Measurements from ENCODE around the gene SLC13A5.
"Not testable (repeated sequence)": the region's sequence is repeated elsewhere in the genome, so short reads cannot be mapped to it uniquely, and the experiment has no call there.

Gene SLC13A5

DNA sequence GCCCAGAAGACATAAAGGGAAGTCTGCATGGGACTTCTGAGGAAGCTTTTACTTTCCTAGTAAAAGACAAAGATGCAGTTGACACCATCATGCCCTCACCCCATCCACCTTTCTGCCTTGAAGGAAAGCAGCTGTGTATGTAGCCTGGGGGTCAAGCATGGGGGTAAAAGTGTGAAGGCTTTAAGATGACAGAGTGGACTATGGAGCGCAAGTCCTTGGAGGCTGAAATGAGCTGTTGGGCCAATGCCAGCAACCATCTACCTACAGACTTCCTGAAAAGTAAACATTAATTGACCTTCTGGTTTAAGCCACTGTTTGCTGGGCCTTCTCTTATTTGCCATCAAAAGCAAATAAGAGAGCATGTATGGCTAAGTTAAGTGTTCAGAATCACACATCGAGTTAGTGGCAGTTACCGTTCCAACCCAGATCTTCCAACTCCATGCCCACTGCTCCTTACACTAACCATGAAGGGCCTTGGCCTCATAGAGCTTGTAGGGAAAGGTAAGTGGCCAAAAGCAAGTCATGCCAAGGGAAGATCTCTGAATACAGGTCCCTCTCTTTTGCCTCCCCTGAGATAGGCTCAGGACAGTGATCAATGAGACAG lies 30.0 kb downstream of the SLC13A5 start:
- no peak for DNase-seq

DNA sequence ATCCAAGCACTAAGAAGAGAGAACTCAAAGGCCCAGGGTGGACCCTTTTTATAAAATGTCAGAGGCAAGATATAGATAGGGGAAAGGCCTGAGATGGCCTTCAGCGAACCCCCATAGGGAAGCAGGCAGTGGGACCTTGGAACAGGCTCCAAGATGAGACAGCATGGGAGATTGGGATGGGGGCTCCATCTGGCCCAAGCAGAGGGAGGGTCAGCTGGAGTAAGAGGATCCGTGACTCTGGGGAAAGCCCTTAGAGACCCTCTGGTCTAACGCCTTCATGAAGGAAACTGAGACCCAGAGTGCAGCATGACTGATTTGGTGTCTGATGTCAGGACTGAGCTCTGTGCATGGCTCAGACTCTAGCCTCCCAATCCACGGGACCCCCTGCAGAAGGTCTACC lies 30.8 kb downstream of the SLC13A5 start:
- no peak for DNase-seq

DNA sequence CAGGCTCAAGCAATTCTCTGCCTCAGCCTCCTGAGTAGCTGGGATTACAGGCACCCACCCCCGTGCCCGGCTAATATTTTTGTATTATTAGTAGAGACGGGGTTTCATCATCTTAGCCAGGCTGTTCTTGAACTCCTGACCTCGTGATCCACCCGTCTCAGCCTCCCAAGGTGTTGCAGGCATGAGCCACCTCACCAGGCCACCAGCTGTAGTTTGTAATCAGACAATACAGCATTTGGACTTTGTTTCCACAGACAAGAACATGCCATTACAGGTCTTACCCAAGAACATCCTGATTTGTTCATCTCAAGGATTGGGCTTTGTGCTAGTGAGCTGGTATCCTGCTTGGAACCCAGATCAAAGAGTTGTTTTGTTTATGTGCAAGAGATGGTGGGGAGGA lies 31.5 kb downstream of the SLC13A5 start:
- no peak for DNase-seq

DNA sequence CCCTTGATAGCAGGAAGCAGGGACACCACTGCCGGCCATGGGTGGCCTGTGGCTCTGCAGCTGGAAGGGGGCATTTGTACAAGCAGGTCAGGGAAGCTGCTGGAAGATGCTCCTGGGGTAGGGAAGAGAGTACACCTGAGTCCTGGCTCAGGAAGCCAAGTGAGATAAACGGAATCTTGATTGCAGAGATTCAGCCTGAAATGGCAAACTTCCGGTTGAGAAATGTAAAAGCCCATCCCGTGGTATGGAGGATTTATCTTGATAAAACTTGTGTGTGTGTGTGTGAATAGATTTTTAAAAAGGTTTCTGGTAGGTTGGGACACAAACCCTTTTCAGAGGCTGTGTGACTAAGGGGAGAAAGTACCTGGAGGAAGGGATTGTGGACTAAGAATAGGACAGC lies 32.0 kb downstream of the SLC13A5 start:
- DNase-seq, result no peak

DNA sequence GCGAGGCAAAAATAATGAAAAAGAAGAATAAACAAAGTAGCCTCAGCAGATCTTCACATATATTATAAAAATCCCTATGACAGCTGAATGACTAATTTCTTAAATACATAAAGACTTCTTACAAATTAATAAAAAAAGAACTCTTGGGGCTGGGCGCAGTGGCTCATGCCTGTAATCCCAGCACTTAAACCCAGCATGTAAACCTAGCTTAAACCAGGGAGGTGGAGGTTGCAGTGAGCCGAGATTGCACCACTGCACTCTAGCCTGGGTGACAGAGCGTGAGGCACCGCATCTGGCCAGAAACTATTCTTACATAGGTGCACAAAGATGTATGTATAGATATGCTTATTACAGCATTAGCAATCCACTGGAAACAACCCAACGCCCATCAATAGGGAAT lies 33.9 kb downstream of the SLC13A5 start:
- DNase-seq, result no peak

DNA sequence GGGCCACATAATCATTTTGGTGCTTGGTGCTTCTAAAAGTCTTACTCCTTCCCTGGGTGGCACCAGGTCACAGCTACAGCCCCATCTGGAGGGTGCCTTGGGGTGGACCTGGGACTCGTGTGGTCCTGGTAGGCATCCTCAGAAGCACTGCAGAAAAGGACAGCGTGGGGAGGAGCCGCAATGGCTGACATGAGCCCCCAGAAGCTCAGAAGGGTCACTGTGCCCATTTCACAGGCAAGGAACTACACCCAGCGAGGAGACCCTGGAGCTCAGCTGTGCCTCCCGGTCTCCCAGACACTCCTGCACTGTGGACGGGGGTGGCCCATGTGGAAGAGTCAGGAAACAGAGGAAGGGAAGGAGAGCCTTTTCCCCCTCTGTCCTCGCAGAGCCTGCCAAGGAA lies 35.2 kb downstream of the SLC13A5 start:
- DNase-seq, result no peak

DNA sequence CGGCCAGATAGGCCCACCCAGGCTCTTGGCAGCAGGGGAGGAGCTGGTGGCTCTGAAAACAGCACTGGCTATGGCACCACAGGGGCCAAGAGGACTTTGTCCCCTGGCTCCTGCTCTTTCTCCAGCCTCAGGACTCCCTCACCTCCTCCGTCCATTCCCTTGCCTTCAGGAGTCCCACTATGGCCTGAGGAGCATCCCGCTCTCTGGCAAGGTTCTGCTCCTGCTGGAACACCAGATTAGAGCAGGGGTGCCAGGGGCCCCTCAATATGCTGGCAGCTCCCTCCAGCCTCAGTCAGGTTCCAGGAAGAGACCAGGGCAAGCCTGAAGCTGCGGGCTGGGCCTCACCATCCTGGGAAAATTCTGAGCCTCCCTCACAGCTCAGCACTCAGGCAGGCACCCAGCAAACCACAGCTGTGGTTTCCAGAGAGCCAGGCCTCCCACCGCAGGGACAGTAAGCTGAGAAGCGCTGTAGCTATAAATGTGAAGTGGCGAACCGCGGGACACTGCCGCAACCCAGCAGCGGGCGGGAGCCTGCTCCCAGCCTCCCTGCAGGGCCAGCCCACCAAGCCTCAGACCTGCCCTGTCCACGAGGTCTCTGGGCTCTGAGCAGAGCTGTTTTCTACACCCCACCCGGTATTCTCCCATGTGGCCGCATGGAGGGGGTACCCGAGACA lies 35.9 kb downstream of the SLC13A5 start:
- no peak for DNase-seq

DNA sequence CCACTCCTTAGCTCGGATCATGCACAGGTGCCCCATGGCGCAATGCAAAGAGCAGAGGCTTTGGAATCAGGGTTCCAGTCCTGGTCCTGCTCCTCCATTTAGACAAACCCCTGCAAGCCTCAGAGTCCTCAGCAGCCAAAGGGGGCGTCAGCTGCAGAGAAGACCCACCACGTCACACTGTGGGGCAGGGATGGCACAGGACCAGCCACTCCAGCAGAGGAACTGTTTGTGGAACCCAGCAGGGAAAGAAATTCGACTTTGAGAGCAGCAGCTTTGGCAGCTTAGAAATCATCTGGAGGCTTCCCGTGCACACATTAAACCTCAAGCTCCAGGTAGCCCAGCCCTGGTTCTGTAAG lies 36.4 kb downstream of the SLC13A5 start:
- DNase-seq, result no peak

DNA sequence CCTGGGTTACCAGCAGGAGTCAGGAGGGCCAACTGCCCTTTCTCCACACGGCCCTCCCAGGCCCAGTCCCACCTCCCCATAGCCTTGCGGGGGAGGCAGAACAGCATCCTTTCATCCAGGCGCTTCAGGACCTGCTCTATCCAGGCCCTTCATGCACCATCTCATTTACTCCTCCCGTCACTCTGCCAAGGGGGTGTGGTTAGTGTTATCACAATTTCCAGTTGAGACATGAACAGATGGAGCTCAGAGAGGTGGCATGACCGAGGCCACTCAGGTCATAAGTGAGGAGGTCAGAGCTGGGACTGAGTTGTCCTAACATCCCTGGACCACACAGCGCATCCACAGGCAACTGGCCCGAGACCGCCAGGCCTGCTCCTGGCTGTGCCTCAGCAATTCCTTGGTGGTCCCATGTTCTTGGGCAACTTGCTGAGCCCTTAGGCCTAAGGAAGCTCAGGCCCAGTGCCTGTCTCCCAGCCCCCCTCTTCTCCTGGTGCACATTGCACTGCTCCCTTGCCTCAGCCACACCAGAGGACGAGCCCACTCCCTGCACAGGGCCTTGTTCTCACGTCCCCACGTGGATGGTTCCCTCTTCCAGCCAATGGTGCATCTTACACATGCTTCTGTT lies 37.9 kb downstream of the SLC13A5 start:
- DNase-seq, result no peak

DNA sequence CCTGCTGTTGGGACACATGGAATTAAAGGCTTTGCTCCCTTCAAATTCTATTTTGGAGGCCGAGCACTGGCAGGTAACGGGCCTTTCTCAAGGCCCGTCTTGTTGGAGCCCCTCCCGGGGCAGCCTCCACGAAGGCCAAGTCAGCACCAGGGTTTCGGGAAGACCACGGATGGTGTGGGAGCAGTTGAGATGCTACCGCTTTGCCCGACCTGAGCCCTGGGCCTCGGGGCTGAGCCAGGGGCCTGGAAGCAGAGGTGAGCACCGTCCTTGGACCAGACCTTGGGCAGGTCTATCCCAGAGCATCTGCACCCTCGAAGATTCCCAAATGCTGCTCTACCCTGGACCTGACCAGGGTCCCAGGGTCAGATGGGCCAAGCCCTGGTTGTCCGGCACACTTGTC lies 38.6 kb downstream of the SLC13A5 start:
- DNase-seq, result no peak

DNA sequence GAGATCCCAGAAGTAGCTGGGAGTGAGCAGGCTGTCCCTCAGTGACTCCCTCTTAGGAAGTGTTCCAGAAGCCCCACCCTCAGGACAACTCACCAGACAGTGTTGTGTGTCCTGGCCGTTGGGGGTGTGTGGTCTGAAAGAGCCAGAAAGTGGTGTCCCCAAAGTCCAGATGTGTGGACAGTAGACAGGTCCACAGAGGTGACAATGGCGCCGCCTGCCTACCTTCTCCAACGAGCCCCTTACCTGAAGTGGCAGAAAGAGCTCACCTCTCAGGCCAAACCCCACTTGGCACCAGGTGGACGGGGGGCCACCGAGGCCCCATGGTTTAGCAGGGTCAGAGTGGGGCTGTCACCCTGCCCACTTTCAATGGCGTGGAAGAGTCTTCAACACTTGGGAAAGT lies 41.7 kb downstream of the SLC13A5 start:
- no peak for DNase-seq

DNA sequence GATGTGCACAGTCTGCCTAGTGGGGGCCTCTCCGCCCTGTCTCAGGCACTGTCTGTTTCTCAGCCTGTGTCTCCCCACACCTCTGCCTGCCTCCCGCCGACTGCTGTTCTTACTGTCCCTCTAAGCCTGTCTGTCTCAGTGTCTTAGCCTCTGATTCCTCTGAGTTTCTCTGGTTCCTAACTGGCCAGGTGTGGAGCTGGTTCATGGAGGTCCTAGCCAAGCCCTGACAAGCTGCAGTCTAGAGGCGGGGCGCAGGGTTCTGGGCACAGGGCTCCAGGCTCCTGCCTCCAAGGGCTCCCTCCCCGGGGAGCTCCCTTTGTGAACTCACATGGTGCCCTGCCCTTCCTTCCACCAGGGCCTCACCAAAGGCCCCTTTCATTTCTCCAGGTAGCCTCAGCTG lies 42.2 kb downstream of the SLC13A5 start:
- DNase-seq, result no peak

DNA sequence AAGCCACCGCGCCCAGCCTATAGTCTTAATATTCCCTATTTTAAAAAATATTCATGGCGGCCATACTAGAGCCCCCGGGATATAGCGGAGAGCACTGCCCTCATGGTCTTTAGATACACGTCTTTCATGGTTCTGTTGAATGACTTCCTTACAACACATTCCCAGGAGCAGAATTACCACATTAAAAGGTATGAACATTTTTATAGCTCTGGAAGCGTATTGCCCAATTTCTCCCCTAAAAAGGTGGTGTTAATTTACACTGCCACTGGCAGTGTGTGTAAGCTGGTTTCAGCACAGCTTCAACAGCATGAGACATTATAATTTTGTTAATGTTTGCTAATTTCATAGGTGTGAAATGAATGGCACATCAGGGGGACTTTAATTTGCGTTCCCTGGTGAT lies 42.6 kb downstream of the SLC13A5 start:
- DNase-seq, result no peak

DNA sequence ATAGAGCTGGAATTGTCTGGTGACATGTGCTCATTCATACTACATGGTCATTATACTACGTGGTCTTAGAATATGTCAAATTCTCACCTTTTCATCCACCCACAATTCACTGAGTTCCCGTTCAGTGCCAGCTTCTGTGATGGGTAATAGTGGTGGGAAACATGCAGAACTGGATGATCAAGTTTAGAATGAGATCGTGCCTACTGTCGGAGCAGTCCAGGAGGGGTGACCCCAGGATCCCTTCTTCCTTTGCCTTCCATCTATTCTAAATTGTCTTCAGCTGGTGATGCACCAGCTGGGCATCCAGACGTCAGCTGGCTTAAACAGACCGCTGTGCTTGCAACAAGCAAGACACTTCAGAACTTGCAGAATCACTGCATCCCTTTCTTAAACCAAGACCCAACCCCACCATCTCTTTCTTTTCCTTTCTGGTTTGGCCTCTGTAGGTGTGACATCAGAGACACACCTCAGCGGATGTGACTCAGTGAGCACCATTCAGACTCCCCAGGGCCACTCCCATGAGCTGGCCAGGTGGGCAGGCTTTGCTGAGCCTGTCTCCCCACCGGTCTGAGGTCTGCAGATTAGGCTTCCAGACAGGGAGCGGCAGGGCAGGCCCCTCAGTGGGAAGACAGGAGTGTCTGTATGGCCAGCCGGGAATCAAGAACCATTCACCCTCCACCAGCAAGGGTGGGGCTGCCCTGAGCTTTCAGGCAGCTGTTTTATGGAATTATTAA lies 43.5 kb downstream of the SLC13A5 start:
- no peak for DNase-seq

DNA sequence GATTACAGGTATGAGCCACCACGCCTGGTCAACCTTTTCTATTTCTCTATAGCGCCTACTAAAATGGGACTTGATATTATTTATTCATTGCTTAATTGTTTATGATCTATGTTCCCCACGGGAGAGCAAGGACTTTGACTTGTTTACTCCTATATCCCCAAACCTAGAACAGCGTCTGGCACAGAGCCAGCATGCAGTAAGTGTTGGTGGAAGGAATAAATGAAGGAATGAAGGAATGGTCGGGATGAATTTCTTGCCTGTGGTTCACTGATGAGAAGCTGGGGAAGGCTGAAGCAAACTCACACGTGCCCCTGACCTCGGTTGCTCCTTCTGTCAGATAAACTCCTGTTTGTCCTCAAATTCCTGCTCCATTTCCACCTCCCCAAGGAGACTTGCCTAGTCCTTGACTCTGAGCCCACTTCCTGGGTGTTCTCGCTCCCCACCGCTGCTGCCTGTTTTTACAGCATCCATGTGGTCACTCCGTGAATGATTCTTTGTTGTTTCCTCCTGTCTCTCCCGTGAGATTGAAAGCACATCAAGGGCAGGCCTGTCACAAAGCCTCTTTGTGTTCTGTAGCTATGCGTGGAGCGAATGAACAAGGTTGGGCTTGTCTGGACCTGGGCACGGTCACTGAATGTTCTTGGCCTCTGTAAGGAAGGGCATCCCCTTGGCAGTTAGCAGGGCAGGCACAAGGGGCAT lies 44.3 kb downstream of the SLC13A5 start:
- DNase-seq, result no peak

DNA sequence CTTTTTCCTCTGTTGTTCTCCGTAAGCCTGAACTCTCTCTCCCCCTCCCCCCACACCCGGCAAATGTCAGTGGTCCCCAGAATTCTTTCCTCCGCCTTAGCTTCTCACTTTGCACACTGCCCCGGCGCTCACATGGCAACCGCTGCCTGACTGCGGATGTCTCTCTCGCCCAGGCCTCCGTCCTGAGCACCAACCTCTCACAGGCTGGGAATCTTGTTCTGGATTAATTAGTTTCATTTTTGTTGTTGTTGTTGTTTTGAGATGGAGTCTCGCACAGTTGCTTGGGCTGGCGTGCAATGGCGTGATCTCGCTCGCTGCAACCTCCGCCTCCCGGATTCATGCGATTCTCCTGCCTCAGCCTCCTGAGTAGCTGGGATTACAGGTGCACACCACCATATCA lies 45.0 kb downstream of the SLC13A5 start:
- DNase-seq, result no peak

DNA sequence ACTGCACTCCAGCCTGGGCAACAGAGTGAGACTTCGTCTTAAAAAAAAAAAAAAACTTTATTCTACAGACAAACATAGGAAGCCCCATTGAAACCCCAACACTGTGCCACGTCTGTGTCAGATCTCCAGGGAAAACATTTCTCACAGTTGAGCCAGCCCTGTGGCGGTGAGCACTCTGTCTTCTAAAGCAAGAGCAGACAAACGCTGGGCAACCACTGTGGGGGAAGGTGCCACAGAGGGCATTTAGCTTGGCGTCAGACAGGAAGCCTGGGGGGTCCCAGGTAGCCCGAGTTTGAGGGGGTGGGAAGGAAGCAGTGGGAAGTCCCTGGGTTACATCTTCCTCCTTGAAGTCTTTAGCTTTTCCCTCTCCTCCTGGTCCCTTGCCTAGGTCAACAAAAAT lies 45.7 kb downstream of the SLC13A5 start:
- no peak for DNase-seq

DNA sequence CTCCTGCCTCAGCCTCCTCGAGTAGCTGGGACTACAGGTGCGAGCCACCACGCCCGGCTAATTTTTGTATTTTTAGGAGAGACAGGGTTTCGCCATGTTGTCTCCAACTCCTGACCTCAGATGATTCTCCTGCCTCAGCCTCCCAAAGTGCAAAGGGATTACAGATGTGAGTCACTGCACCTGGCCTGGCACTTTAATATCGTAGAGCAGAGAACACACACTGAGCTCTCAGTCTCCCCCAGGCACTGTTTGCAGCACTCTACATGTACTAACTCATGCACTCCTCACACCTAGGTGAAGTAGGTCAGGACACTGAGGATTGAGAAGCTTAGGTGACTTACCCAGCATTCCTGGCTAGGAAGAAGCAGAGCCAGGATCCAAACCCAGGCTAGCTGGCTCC lies 46.6 kb downstream of the SLC13A5 start:
- DNase-seq, result no peak

DNA sequence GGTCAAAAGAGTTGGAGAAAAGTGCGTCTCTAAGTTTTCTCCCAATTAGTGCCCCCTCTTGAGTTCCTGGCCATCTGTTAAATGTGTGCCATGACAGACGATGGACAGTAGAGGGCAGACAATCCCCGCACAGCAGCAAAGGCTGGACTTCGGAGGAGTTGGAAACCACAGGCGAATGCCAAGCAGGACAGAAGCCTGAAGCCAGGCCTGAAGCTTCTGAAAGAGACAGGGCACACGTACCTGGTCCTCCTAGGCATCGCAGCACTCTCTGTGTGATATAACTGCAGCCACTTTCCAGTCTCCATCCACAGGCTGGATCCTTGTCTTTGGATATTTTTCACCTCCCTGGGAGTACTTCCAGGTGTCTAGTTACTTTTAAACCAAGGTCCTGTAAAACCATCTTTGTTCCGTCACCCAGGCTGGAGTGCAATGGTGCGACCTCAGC lies 47.1 kb downstream of the SLC13A5 start:
- peak in 3 of 6 experiments; percentile 5 to 24 (median 24) for DNase-seq

DNA sequence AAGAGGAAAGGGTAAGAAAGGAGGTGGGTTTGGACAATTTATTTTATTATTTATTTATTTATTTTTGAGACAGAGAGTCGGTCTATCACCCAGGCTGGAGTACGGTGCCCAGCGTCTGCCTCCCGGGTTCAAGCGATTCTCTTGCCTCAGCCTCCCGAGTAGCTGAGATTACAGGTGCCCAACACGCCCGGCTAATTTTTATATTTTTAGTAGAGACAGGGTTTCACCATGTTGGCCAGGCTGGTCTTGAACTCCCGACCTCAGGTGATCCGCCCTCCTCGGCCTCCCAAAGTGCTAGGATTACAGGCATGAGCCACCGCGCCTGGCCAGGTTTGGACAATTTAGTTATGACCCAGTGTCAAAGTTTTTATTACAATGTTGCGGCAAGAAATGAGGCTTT lies 50.0 kb downstream of the SLC13A5 start:
- not testable (repeated sequence) for DNase-seq

DNA sequence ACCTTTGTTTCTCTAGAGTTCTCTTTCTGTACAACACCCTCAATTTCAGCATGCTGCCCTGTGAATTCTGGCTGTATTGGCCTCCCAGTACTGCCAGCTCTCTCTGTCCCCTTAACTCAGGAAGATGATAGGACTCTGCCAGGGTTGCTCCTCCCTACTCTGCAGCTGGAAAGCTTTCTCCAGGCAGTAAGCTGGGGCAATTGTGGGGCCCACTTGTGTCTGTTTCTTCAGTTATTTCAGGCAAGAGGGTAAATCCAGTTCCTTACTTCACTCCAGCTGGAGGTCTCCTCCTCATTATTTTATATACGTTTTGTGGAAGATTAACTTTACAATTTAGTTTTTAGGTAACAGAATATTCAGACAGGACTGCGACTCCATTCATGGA lies 51.7 kb downstream of the SLC13A5 start:
- no peak for DNase-seq

DNA sequence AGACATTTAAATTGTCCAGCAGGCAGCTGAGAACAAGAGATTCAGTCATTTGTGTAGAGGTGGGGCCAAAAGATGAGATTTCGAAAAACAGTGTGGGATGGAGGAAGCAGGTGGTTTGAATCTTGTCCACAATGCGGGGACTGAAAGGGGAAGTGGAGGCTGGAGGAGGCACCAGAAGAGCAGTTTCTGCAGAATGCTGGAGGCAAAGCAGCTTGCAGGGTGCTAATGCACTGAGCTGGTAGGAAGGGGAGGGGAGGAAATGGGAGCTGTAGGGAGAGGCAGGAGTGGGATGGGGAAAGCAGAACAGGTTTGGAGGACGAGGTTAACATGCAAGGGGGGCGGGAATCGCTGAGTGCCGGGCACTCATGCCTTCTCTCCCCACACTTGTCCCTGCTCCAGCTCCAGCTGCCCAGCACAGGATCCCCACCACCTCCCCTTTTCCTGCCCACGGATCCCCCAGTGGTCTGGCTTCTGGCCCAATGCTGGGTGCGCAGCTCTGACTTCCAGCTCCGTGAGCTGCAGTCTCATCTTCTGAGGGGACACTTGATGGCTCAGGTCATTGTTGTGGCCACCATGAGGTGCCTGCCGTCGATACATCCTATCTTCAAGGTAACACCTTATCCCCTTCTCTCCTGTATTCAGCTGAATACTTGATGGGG lies 52.2 kb downstream of the SLC13A5 start:
- DNase-seq, result no peak

DNA sequence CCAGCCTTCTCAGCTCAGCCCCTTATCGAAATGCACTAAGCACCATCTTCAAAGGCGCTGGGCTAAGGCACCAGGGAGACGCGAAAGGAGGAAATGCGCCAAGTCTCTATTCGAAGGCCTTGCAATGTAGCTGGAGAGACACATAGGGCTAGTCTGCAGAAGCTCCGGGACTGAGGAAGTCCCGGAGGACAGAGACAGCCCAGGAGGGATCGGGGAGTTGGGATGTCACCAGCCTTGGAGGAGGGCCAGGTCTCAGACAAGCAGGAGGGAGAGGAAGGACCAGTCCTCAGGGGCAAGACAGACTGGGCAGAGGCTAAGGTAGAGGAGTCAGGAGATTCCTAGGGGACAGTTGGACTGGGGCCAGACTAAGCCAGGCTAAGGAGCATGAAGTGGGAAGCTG lies 53.1 kb downstream of the SLC13A5 start:
- no peak for DNase-seq
